ENCODE measurements around the gene TRA2A. TPM values are rescaled to one million over a fixed set of nuclear protein-coding genes. Genes with fewer than 3 reads are reported as not detected.

Gene TRA2A
- total and polyA plus RNA-seq, 10 of the 15 experiments (the other 5 are each of a cell fraction or from before 2014, with no cell fraction given), result 25.0 to 224 (median 91.3) TPM

GRCh38 chr7:23472556-23472955, 59.2 kb downstream of the TRA2A start:
- no TSS peak for BruUV-seq (replicated peaks)
- CTCF ChIA-PET, result interaction anchor here (0.7 to 2.0 kb wide), 18 partner anchors 9 to 291 kb away, joined by 3 to 13 read pairs (median 5); partner anchors contain the start of gene NUP42
- in situ Hi-C loops (cut with MboI) (no loop called here), intact Hi-C loops (cut with micrococcal nuclease; ENCODE audit: unreplicated experiment) (loop anchor here (5.0 kb wide), 4 partner anchors 100 to 290 kb away; partner anchors contain the start of genes CCDC126 and NUP42)
- H3K9ac ChIP-seq (ENCODE audit: control insufficient read depth, insufficient read depth, low read length), result peak overlapping the region; percentile 88
- FAIRE-seq (no peak), ATAC-seq (no peak), DNase-seq (ENCODE audit: low read depth, low spot score) (no peak)
- H3K9me3 ChIP-seq (replicated peaks; ENCODE audit: control insufficient read depth, insufficient read depth, low read length), result no peaks in the 10 kb centered on the region
- TF ChIP-seq BMI1 (IDR thresholded peaks at IDR 0.05; ENCODE audit: borderline replicate concordance), result no peak
- no peak for TF ChIP-seq ZNF24 (IDR thresholded peaks at IDR 0.05)
- no peak for TF ChIP-seq SIN3A (IDR thresholded peaks at IDR 0.05; ENCODE audit: low read depth, low read length)
- no peak for TF ChIP-seq YY1 (IDR thresholded peaks at IDR 0.05; ENCODE audit: low read depth, low read length)
- no peak for TF ChIP-seq JUNB (IDR thresholded peaks at IDR 0.05)
- TF ChIP-seq TCF3 (IDR thresholded peaks at IDR 0.05; ENCODE audit: borderline replicate concordance, insufficient read depth, low read depth, low read length), result no peak
- TF ChIP-seq TCF7 (IDR thresholded peaks at IDR 0.05; ENCODE audit: borderline replicate concordance), result no peak
- no peak for TF ChIP-seq SMAD5 (IDR thresholded peaks at IDR 0.05; ENCODE audit: low read depth)
- no peak for TF ChIP-seq RCOR1 (conservative IDR thresholded peaks at IDR 0.05; ENCODE audit: low read depth, low read length)
- TF ChIP-seq POLR2AphosphoS2 (IDR thresholded peaks at IDR 0.05; ENCODE audit: low read depth, low read length), result no peak
- no peak for TF ChIP-seq EZH2 (IDR thresholded peaks at IDR 0.05; ENCODE audit: borderline replicate concordance, control insufficient read depth, low read depth, low read length)
- POLR2A ChIA-PET, result interaction anchor here (0.7 to 2.3 kb wide), 16 partner anchors 9 to 367 kb away, joined by 3 to 18 read pairs (median 4); partner anchors contain the start of gene KLHL7
- peak overlapping the region; percentile 89 for H3K4me3 ChIP-seq
- RAD21 ChIA-PET (ENCODE audit: unreplicated experiment), result interaction anchor here (0.9 to 2.1 kb wide), 21 partner anchors 9 to 199 kb away, joined by 3 to 19 read pairs (median 6); partner anchors contain the start of gene MALSU1
- peaks cover 0 to 4% of the 10 kb centered on the region in 2 experiments; a peak in 1 of 4 replicates for H3K27me3 ChIP-seq (replicated peaks in 1 of 2; ENCODE audit: control insufficient read depth in 2 of 2, insufficient read depth in 2 of 2, low read length in 1 of 2)
- no peaks in the 10 kb centered on the region for H3K36me3 ChIP-seq (ENCODE audit: control insufficient read depth in 2 of 2, insufficient read depth in 2 of 2, low read length in 1 of 2)
- SMC1A ChIA-PET (ENCODE audit: uncharacterized antibody, unreplicated experiment), result interaction anchor here (0.6 to 2.1 kb wide), 24 partner anchors 11 to 128 kb away, joined by 3 to 13 read pairs (median 4); partner anchors contain the start of gene CCDC126
- H3K4me1 ChIP-seq (ENCODE audit: control insufficient read depth, insufficient read depth, low read length), result no peaks in the 10 kb centered on the region
- no peak overlapping the region for H2AFZ ChIP-seq (ENCODE audit: control insufficient read depth, low read depth, low read length)
- H3K4me2 ChIP-seq (ENCODE audit: control insufficient read depth, insufficient read depth), result peak overlapping the region; percentile 85
- peak overlapping the region; percentile 94 for H3K27ac ChIP-seq (ENCODE audit: control insufficient read depth, insufficient read depth)
- H4K20me1 ChIP-seq (ENCODE audit: control insufficient read depth, insufficient read depth), result no peaks in the 10 kb centered on the region
- H3K79me2 ChIP-seq (ENCODE audit: control insufficient read depth, insufficient read depth, low read length), result peaks cover 72% of the 10 kb centered on the region

Measured in GM12878 (cell line).